Cardiac fibroblast (primary cell): ENCODE measurements around the gene GART.

Source experiments
- DNase-seq, 2 donors: peaks; one replicate each; pipeline versions ENCODE4 v3.0.0 to v3.0.0-alpha.2; 2010; ENCODE audit warnings: low read depth in 2 of 2
- H3K4me3 ChIP-seq, 2 donors: replicated peaks in 1 of 2; 1 replicate in 1 of 2; 2 replicates in 1 of 2; pipeline ENCODE4 v1.5.1; 2011; ENCODE audit warnings: low read depth in 2 of 2, low read length in 2 of 2, mild to moderate bottlenecking in 2 of 2, moderate library complexity in 1 of 2
- CTCF ChIP-seq: IDR thresholded peaks from one replicate; pipeline ENCODE4 v1.5.1; 2011; ENCODE audit warnings: low read depth, mild to moderate bottlenecking, low read length, inconsistent platforms

GART gene

DNA sequence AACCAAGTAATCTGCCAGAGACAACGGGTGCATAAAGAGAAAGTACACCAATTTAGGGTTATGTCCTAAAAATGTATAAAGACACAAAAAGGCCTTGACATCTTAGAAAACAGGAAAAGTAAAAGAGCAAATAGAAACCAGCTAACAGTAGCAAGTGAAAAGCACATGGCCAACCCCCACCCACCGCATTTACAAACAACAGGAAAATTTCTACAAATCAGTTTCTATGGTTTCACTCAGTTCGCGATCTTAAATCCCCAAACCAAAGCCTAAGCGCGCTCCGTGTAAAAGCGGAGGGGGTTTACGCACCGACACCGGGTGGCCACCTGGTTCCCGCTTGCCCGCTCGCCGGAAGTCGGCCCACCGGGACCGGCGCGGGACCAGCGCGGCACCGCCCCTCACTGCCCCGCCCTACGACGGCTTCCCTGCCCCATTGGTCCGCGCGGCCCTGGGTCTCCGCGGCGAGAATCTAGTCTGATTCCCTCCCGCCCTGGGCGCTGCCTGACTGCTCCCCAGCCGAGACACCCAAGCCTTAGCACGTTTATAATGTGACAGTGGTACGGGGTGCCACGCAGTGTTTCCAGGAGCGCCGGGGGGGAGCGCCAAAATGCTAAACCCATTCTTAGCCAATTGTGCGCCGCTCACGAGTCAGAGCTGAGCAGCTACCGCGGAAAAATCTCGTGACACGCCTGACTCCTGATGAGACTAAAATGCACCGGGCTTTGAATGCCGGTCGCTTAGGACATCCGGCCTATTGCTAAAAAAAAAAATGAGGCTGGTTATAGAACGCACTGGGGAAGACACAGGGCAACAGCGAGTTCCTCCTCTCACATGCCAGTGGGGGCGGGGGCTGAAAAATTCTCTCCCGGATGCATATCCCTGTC, at the start of gene GART:
GART (minus strand) TSS at position 362 of the 884 bp plus-strand sequence. CDS start 2,802 bp downstream, outside the sequence.
- TF ChIP-seq CTCF, result no peak
- peak; percentile 73 to 81 for DNase-seq
- peak within 1 kb of the TSS; percentile 64 to 92 for H3K4me3 ChIP-seq

DNA sequence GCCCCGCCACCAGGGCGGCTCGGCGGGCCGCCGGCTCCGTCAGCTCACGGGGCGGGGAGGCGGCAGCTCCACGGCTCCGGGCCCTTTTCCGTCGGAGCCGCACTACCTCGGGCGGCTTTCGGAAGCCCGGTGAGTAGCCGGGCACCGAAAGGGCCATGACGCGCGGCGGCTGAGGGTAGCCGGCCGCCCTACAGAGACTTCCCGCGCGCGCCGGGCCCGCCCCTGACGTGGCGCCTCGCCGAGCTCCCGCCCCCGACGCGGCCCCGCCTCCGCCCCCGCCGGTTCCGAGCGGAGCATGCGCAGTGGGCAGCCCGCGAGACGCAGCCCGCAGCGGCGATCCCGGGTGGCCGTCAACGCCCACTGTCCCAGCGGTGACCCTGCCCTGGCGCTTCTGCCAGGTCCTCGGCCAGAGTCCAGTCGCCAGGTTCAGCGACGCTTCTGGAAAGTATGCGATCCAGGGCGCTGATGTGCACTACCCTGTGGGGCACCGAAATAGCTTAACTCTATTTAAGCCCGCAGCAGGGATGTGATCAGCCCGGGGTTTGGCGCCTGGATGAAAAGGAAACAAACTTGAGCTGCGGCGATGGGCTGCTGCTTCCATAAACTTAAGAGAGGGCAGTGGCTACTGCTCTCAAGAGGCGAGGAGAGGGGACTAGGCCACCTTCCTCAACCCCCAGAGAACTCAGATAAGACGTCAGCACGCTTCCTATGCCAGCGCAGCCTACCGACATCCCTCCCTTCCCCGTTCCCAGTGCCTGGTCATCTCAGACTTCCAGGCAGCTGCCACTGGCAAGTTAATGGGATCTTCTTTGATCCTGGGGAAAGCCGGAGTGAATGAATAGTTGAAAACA, 46.8 kb upstream of the GART start, which contains the start of gene DONSON:
DONSON (minus strand) TSS at position 200 of the 851 bp plus-strand sequence; CDS start at position 157, 43 bp downstream.
- H3K4me3 ChIP-seq, result peak within 1 kb of the TSS; percentile 69 to 88
- no peak for TF ChIP-seq CTCF
- DNase-seq, result peak; percentile 78 to 87

- peak overlapping the region; percentile 69 to 88 for H3K4me3 ChIP-seq
- TF ChIP-seq CTCF, result no peak
- peak; percentile 36 to 41 for DNase-seq
Measured at GRCh38 chr21:33587792-33588484, 46.0 kb upstream of the GART start.

DNA sequence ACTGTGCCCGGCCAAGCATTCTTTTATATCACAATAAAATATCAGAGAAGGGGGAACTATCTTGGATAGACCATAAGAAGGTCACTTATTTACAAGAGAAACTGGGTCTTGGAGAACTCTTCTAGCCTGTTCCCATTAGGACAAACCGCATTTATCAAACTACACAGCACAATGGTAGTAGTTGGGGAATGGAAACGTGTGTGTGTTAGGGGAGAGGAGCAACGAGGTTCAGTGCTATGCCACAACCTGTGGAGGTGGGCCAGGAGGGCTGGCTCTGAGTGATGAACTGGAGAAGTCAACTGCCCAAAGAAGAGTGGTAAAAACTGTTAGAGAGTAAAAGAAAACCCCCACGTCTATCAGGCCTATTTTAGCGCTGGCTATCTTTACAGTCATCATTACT, 45.0 kb upstream of the GART start:
- DNase-seq, result no peak
- TF ChIP-seq CTCF, result no peak
- peak overlapping the region in 1 of 2 donors; percentile 69 for H3K4me3 ChIP-seq

DNA sequence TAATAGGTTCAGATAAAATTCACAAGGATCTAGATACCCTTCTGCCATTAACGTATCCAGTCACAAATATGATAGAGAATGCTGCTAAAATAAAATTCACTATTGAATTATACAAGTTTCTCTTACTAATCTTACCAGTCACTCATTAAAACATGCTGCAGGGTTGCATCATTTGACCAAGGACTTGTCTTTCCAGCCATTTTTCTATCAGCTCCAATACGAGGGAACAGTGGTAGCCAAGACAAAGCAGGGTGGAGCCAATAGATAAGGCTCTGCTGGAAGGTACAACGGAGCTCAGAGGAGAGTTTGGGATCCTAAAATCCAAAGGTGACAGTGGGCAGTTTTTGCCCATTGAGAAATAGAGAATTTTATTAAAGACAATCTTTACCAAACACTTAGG, 42.5 kb upstream of the GART start:
- TF ChIP-seq CTCF, result no peak
- no peak overlapping the region for H3K4me3 ChIP-seq
- DNase-seq, result no peak

GRCh38 chr21:33578959-33579542, 37.1 kb upstream of the GART start:
- H3K4me3 ChIP-seq, result no peak overlapping the region
- no peak for TF ChIP-seq CTCF
- peak in 1 of 2 donors; percentile 26 for DNase-seq
